Caco-2 (cell line): ENCODE measurements around the gene HLA-DOB. TPM values are rescaled to one million over a fixed set of nuclear protein-coding genes. Genes with fewer than 3 reads are reported as not detected.

Source experiments
- BruUV-seq: library from RNA; stranded (reverse); fragments of 400-500 nt; replicated peaks from 2 replicates; lab custom pipeline; 2021; lab: Mats Ljungman, UMichigan
- CTCF ChIA-PET: fragments of 300-600 bp; sonication (Branson Sonifier 250); formaldehyde crosslinking; loops from one replicate; lab custom pipeline; 2022; ENCODE audit warnings: antibody characterized with exemption; lab: Charles Lee
- POLR2A ChIA-PET: fragments of 300-600 bp; sonication (Branson Sonifier 250); formaldehyde crosslinking; loops from one replicate; lab custom pipeline; 2022; ENCODE audit warnings: antibody characterized with exemption; lab: Charles Lee
- DNase-seq, 2 experiments: peaks; one replicate each; pipeline versions ENCODE4 v3.0.0 to v3.0.0-alpha.2; 2020 to 2022
- H3K27me3 ChIP-seq: replicated peaks from 2 replicates; pipeline ENCODE4 v1.6.0; 2011; ENCODE audit warnings: low read length; ENCODE audit not compliant: control insufficient read depth, insufficient read depth
- H3K36me3 ChIP-seq: 2 replicates; pipeline ENCODE4 v1.5.1; 2011; ENCODE audit warnings: low read length; ENCODE audit not compliant: control insufficient read depth, insufficient read depth
- H3K4me1 ChIP-seq: fragments of 250-450 bp; sonication (Bioruptor Pico); 2 replicates; pipeline ENCODE4 v1.5.1; 2020; ENCODE audit warnings: mild to moderate bottlenecking
- H3K4me3 ChIP-seq: 2 replicates; pipeline ENCODE4 v1.5.1; 2011; ENCODE audit warnings: low read depth, mild to moderate bottlenecking, control low read depth, low read length
- H3K9me3 ChIP-seq: fragments of 250-450 bp; sonication (Bioruptor Pico); 2 replicates; pipeline ENCODE4 v1.5.1; 2020; ENCODE audit warnings: mild to moderate bottlenecking, moderate library complexity
- H3K27ac Mint-ChIP-seq: one replicate; pipeline ENCODE4 v1.8.0; 2022; ENCODE audit warnings: mixed read lengths; ENCODE audit not compliant: unreplicated experiment
- H3K27me3 Mint-ChIP-seq: one replicate; pipeline ENCODE4 v1.8.0; 2022; ENCODE audit warnings: mixed read lengths; ENCODE audit not compliant: insufficient read depth, unreplicated experiment
- H3K36me3 Mint-ChIP-seq: one replicate; pipeline ENCODE4 v1.8.0; 2022; ENCODE audit warnings: mild to moderate bottlenecking, mixed read lengths; ENCODE audit not compliant: insufficient read depth, unreplicated experiment
- H3K4me1 Mint-ChIP-seq: one replicate; pipeline ENCODE4 v1.8.0; 2022; ENCODE audit warnings: low read depth, mixed read lengths; ENCODE audit not compliant: unreplicated experiment
- H3K4me3 Mint-ChIP-seq: one replicate; pipeline ENCODE4 v1.8.0; 2022; ENCODE audit warnings: mild to moderate bottlenecking, moderate library complexity, mixed read lengths; ENCODE audit not compliant: unreplicated experiment
- H3K9me3 Mint-ChIP-seq: one replicate; pipeline ENCODE4 v1.8.0; 2022; ENCODE audit warnings: mixed read lengths; ENCODE audit not compliant: unreplicated experiment
- CTCF ChIP-seq, 2 experiments: fragments of 200-600 bp in 1 of 2; IDR thresholded peaks; 1 replicate in 1 of 2; 2 replicates in 1 of 2; pipeline versions ENCODE4 v1.5.1 to v1.8.0; 2011 to 2022; ENCODE audit warnings: antibody characterized with exemption in 1 of 2, control low read depth in 1 of 2, inconsistent platforms in 1 of 2, low read depth in 1 of 2, low read length in 1 of 2, mild to moderate bottlenecking in 1 of 2, moderate library complexity in 1 of 2; ENCODE audit not compliant: insufficient read depth in 1 of 2, severe bottlenecking in 1 of 2, unreplicated experiment in 1 of 2
- intact Hi-C: fragments of 100-400 bp; cut with micrococcal nuclease; formaldehyde crosslinking; loops from one replicate; pipeline ENCODE4 v1.10.0; 2022; ENCODE audit not compliant: unreplicated experiment
- total RNA-seq: library from RNA; stranded (reverse); gene quantifications from 2 replicates; pipeline ENCODE4 v1.2.3, GENCODE V29; 2022

The HLA-DOB gene
- total RNA-seq, 1 experiment from 2014 or later = 0.61 TPM

- Mint-ChIP-seq H3K4me3 (no peak overlapping the region), H3K27ac (no peak overlapping the region), H3K36me3 (no peaks in the 10 kb centered on the region), H3K27me3 (peaks cover 24% of the 10 kb centered on the region), H3K4me1 (no peaks in the 10 kb centered on the region), H3K9me3 (no peaks in the 10 kb centered on the region)
- no peak overlapping the region for H3K4me3 ChIP-seq
- no peaks in the 10 kb centered on the region for H3K36me3 ChIP-seq
- ChIA-PET POLR2A (no interaction called here), CTCF (no interaction called here)
- intact Hi-C loops = no loop called here
- H3K9me3 ChIP-seq = 0 out of 2 replicates have a peak, but pooled peaks cover 3% of the 10 kb centered on the region
- no peaks in the 10 kb centered on the region for H3K4me1 ChIP-seq
- TF ChIP-seq CTCF (IDR thresholded peaks at IDR 0.05; ENCODE audit: insufficient read depth in 1 of 2, low read depth in 1 of 2, low read length in 1 of 2, severe bottlenecking in 1 of 2, unreplicated experiment in 1 of 2) = no peak
- no TSS peak for BruUV-seq
- DNase-seq = no peak
- no peaks in the 10 kb centered on the region for H3K27me3 ChIP-seq
Observed at GRCh38 chr6:32803416-32803815, 13.4 kb downstream of the HLA-DOB start.

GRCh38 chr6:32799740-32800139 is 17.1 kb downstream of the HLA-DOB start:
- Mint-ChIP-seq H3K4me1 (no peaks in the 10 kb centered on the region), H3K36me3 (no peaks in the 10 kb centered on the region), H3K27ac (no peak overlapping the region), H3K27me3 (peaks cover 28% of the 10 kb centered on the region), H3K4me3 (no peak overlapping the region), H3K9me3 (no peaks in the 10 kb centered on the region)
- ChIA-PET CTCF (interaction anchor here (1.0 kb wide), 1 partner anchor 69 kb away, joined by 3 read pairs; no protein-coding TSS in a partner anchor), POLR2A (no interaction called here)
- no peaks in the 10 kb centered on the region for H3K27me3 ChIP-seq
- TF ChIP-seq CTCF (IDR thresholded peaks at IDR 0.05; ENCODE audit: insufficient read depth in 1 of 2, low read depth in 1 of 2, low read length in 1 of 2, severe bottlenecking in 1 of 2, unreplicated experiment in 1 of 2) = no peak
- 0 out of 2 replicates have a peak, but pooled peaks cover 3% of the 10 kb centered on the region for H3K9me3 ChIP-seq
- no peak overlapping the region for H3K4me3 ChIP-seq
- no peaks in the 10 kb centered on the region for H3K4me1 ChIP-seq
- intact Hi-C loops = loop anchor here (10.0 kb wide), 1 partner anchor 555 kb away; no protein-coding TSS in a partner anchor
- BruUV-seq = no TSS peak
- DNase-seq = no peak
- H3K36me3 ChIP-seq = no peaks in the 10 kb centered on the region

- H3K9me3 Mint-ChIP-seq = no peaks in the 10 kb centered on the region
- no TSS peak for BruUV-seq
- H3K4me1 ChIP-seq = no peaks in the 10 kb centered on the region
- no peak overlapping the region for H3K4me3 Mint-ChIP-seq
- peaks cover 25% of the 10 kb centered on the region for H3K27me3 Mint-ChIP-seq
- intact Hi-C loops = loop anchor here (10.0 kb wide), 1 partner anchor 554 kb away; no protein-coding TSS in a partner anchor
- no peak overlapping the region for H3K27ac Mint-ChIP-seq
- H3K36me3 ChIP-seq = no peaks in the 10 kb centered on the region
- no peaks in the 10 kb centered on the region for H3K4me1 Mint-ChIP-seq
- no peak for TF ChIP-seq CTCF (IDR thresholded peaks at IDR 0.05; ENCODE audit: insufficient read depth in 1 of 2, low read depth in 1 of 2, low read length in 1 of 2, severe bottlenecking in 1 of 2, unreplicated experiment in 1 of 2)
- no peaks in the 10 kb centered on the region for H3K27me3 ChIP-seq
- CTCF ChIA-PET = interaction anchor here (1.0 kb wide), 1 partner anchor 69 kb away, joined by 3 read pairs; no protein-coding TSS in a partner anchor
- no peak for DNase-seq
- no peak overlapping the region for H3K4me3 ChIP-seq
- H3K36me3 Mint-ChIP-seq = no peaks in the 10 kb centered on the region
- POLR2A ChIA-PET = no interaction called here
- H3K9me3 ChIP-seq = 0 out of 2 replicates have a peak, but pooled peaks cover 3% of the 10 kb centered on the region
Observed at GRCh38 chr6:32799168-32799567, 17.6 kb downstream of the HLA-DOB start.
